Bone marrow (tissue), 2 donors: ENCODE data around the gene SMG6.

Source experiments
- DNase-seq, 2 donors: peaks; one replicate each; lab custom pipeline; 2025; lab: John Stamatoyannopoulos, UW

Gene SMG6

GRCh38 chr17:2105663-2106062 lies 197.9 kb downstream of the SMG6 start:
- no peak for DNase-seq

- DNase-seq: no peak
Measured at GRCh38 chr17:2102931-2103809, 200.4 kb downstream of the SMG6 start.

GRCh38 chr17:2101448-2102257 lies 201.9 kb downstream of the SMG6 start:
- peak in 1 of 2 donors; percentile 84 for DNase-seq

GRCh38 chr17:2095536-2095910 lies 208.1 kb downstream of the SMG6 start:
- DNase-seq: no peak

- DNase-seq: no peak
Measured at GRCh38 chr17:2094891-2095535, 208.6 kb downstream of the SMG6 start.

- DNase-seq: no peak
Measured at GRCh38 chr17:2093349-2093748, 210.2 kb downstream of the SMG6 start.

- no peak for DNase-seq
Measured at GRCh38 chr17:2092253-2092652, 211.3 kb downstream of the SMG6 start.

GRCh38 chr17:2090804-2091534 lies 212.6 kb downstream of the SMG6 start:
- no peak for DNase-seq

GRCh38 chr17:2090210-2090641 lies 213.4 kb downstream of the SMG6 start:
- DNase-seq: no peak

GRCh38 chr17:2089021-2089422 lies 214.6 kb downstream of the SMG6 start:
- no peak for DNase-seq

- DNase-seq: peak; percentile 27 to 96
Measured at GRCh38 chr17:2087597-2088211, 215.9 kb downstream of the SMG6 start.

- DNase-seq: no peak
Measured at GRCh38 chr17:2086306-2086705, 217.3 kb downstream of the SMG6 start.

- no peak for DNase-seq
Measured at GRCh38 chr17:2085648-2085949, 218.0 kb downstream of the SMG6 start.

GRCh38 chr17:2084766-2085647 lies 218.6 kb downstream of the SMG6 start:
- DNase-seq: no peak

GRCh38 chr17:2084036-2084765 lies 219.4 kb downstream of the SMG6 start:
- peak in 1 of 2 donors; percentile 36 for DNase-seq

- DNase-seq: peak in 1 of 2 donors; percentile 16
Measured at GRCh38 chr17:2083613-2084035, 220.0 kb downstream of the SMG6 start.

- no peak for DNase-seq
Measured at GRCh38 chr17:2082003-2082781, 221.4 kb downstream of the SMG6 start.

GRCh38 chr17:2081564-2081963 lies 222.0 kb downstream of the SMG6 start:
- no peak for DNase-seq

- no peak for DNase-seq
Measured at GRCh38 chr17:2077040-2077439, 226.5 kb downstream of the SMG6 start.
